KOPT-K1 (cell line): ENCODE results near the gene RABEP1.

ENCODE experiments used
- H3K27ac ChIP-seq: fragments of 200-600 bp; sonication (generic); 2 replicates; pipeline ENCODE4 v1.5.1; 2016; ENCODE audit warnings: antibody characterized with exemption, mild to moderate bottlenecking, low read depth, low read length; ENCODE audit not compliant: poor library complexity, severe bottlenecking
- H3K36me3 ChIP-seq: fragments of 200-600 bp; sonication (generic); 2 replicates; pipeline ENCODE4 v1.5.1; 2017; ENCODE audit warnings: antibody characterized with exemption, mild to moderate bottlenecking, low read length, moderate library complexity; ENCODE audit not compliant: insufficient read depth
- H3K9me3 ChIP-seq: fragments of 200-600 bp; sonication (generic); 2 replicates; pipeline ENCODE4 v1.5.1; 2017; ENCODE audit warnings: antibody characterized with exemption, low read length, mild to moderate bottlenecking; ENCODE audit not compliant: insufficient read depth, poor library complexity, severe bottlenecking

The RABEP1 gene

GRCh38 chr17:5309851-5310250 lies 27.8 kb downstream of the RABEP1 start:
- Histone ChIP-seq H3K36me3 (peaks cover 63% of the 10 kb centered on the region), H3K27ac (no peak overlapping the region), H3K9me3 (no peaks in the 10 kb centered on the region)

GRCh38 chr17:5325851-5326250 lies 43.8 kb downstream of the RABEP1 start:
- H3K36me3 ChIP-seq, result peaks cover 28% of the 10 kb centered on the region; the same call in 1 of the 2 replicates
- peaks cover 17% of the 10 kb centered on the region for H3K9me3 ChIP-seq
- H3K27ac ChIP-seq, result no peak overlapping the region

DNA sequence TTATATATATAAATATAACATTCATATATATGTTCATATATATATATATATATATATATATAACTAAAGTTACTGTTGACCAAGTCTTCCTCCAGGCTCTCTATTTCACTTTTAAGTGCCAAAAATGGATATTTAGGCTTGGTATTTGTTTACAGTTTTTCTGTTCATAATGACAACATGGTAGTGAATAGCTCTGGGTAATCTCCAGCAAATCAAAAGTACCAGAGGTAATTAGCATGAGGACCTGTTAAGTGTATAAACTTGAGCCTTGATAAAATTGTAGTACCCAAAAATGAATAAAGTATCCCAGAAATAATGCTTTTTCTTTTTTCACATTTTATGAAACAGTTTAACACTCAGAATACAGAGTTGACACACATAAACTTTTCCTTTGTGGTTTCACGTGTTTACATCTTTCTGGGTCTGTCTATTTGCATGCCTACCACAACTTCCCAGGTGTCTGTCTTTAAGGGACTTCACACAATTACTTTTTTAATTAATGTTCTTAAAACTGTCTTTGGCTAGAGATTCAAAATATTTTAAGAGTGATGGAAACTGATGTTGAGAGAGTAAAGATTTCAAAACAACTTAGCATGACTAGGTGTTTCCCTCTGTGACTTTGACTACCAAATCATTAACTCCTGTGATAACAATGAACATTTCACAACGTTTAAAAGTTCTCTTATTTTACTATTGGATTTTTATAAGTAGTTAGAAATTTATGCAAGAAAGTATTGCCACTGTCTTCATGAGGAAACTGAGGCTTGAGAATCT lies 47.9 kb downstream of the RABEP1 start:
- Histone ChIP-seq H3K36me3 (peaks cover 37% of the 10 kb centered on the region), H3K9me3 (no peaks in the 10 kb centered on the region), H3K27ac (peak overlapping the region; percentile 46)

DNA sequence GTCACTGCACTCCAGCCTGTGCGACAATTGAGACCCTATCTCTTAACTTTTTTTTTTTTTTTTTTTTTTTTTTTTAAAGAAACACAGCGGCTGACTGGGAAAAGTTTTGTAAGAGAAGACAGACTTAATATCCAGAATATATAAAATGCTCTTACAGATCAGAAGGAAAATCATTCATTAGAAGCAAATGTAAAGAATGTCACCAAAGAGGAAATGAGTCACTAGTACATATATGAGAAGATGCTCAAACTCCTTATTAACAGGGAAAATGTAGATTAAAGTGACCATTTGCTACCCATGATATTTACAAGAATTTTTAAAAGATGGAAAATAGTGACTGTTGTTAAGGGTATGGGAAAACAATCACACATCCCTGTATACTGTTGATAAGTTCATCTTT lies 48.9 kb downstream of the RABEP1 start:
- Histone ChIP-seq H3K27ac (no peak overlapping the region), H3K36me3 (peaks cover 47% of the 10 kb centered on the region), H3K9me3 (no peaks in the 10 kb centered on the region)

DNA sequence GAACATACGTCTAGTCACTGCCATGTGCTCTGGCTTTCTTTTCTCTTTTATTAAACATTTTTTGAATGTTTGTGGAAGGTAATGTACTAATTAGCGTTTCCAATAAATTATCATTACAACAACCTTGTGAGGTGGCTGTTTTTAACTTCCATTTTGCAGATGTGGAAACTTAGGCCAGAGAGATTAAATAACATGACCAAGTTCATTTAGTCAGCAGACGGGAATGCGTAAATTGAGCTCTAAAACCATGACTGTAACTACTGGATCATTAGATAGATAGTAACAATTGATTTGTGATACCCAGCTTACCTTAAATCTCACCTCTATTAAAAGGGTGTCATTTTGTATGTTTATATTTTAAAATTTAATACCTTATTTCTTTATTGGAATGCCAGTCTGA lies 49.4 kb downstream of the RABEP1 start:
- H3K36me3 ChIP-seq, result peaks cover 52% of the 10 kb centered on the region
- H3K9me3 ChIP-seq, result no peaks in the 10 kb centered on the region
- H3K27ac ChIP-seq, result no peak overlapping the region

DNA sequence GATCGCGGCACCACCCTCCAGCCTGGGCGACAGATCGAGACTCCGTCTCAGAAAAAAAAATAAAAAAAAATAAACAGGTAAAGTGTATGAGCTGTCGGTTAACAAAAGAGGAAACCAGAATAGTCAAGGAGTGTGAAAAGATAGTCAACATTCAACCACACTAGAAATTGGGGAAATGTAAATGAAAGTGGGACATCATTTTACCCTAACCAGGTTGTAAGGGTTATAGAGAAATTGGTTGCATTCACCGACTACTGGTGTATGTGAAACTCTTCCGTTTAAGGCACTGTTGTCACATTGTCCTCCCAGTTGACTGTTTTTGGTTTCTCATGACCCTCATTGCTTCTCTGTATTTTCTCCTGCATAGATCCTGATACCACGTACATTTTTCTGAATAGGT lies 62.8 kb downstream of the RABEP1 start:
- peaks cover 74% of the 10 kb centered on the region for H3K36me3 ChIP-seq

GRCh38 chr17:5352681-5353289 lies 70.7 kb downstream of the RABEP1 start:
- Histone ChIP-seq H3K27ac (no peak overlapping the region), H3K36me3 (peaks cover 100% of the 10 kb centered on the region), H3K9me3 (no peaks in the 10 kb centered on the region)

More for the DNA sequence above, 62.8 kb downstream of the RABEP1 start:
- Histone ChIP-seq H3K9me3 (no peaks in the 10 kb centered on the region), H3K27ac (no peak overlapping the region)

DNA sequence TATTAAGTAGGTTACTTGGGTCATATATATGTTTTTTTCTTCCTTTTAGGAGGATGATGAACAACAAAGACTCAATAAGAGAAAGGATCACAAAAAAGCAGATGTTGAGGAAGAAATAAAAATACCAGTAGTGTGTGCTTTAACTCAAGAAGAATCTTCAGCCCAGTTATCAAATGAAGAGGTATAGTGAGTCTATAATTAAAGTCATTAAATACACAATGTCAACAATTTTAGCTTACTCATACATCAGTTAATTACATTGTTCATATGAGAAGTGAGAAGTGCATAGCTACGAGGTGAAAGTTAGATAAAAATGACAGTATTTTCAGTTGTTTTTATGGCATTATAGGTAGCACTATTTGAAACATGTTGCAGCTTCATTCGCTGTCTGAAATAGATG lies 72.2 kb downstream of the RABEP1 start:
- H3K27ac ChIP-seq, result no peak overlapping the region
- H3K36me3 ChIP-seq, result peaks cover 100% of the 10 kb centered on the region
- H3K9me3 ChIP-seq, result no peaks in the 10 kb centered on the region

GRCh38 chr17:5354886-5355415 lies 72.9 kb downstream of the RABEP1 start:
- no peaks in the 10 kb centered on the region for H3K9me3 ChIP-seq
- peaks cover 100% of the 10 kb centered on the region for H3K36me3 ChIP-seq
- no peak overlapping the region for H3K27ac ChIP-seq

DNA sequence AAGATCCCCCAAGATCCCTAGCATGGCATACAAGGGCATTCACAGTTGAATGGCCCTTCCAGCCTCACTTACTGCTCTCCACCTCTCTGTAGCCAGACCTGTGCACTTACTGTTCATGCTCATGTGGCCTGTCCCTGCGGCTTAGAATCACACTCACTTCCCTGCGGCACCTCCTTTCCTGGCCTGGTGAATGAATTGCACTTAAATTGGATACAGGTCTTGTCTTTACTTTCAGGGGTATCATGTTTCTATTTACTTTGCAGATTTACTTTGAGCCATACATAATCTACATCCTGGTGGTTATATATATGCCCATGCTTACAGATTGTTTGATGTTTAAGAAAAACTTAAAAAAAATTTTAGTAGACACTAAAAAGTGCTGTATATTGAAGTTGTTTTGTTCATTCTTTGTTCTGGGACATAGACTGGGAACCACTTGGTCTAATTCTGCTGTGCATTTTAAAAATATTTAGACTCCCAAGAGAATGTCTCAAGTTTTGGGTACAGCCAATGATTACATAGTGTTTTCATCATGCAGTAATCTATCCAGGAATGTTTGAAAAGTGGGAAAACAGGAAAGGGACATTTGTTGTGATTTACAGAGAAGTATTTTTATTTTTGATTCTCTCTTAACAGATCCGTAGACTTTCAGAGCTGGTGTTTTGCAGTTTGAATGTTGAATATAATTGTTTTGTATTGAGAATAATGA lies 73.5 kb downstream of the RABEP1 start:
- no peak overlapping the region for H3K27ac ChIP-seq

DNA sequence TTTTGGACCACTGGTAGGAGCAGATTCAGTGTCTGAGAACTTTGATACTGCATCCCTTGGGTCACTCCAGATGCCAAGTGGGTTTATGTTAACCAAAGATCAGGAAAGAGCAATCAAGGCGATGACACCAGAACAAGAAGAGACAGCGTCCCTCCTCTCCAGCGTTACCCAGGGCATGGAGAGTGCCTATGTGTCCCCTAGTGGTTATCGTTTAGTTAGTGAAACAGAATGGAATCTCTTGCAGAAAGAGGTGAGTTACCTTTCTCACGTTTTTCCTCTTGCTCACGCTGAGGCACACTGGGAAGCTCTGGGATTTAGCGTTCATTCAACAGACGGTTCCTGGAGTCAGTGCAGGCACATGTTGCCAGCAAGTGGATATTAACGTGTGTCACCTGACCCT lies 79.3 kb downstream of the RABEP1 start:
- Histone ChIP-seq H3K27ac (no peak overlapping the region), H3K9me3 (no peaks in the 10 kb centered on the region), H3K36me3 (peaks cover 99% of the 10 kb centered on the region)

More for the DNA sequence above, 73.5 kb downstream of the RABEP1 start:
- H3K36me3 ChIP-seq, result peaks cover 100% of the 10 kb centered on the region
- no peaks in the 10 kb centered on the region for H3K9me3 ChIP-seq

DNA sequence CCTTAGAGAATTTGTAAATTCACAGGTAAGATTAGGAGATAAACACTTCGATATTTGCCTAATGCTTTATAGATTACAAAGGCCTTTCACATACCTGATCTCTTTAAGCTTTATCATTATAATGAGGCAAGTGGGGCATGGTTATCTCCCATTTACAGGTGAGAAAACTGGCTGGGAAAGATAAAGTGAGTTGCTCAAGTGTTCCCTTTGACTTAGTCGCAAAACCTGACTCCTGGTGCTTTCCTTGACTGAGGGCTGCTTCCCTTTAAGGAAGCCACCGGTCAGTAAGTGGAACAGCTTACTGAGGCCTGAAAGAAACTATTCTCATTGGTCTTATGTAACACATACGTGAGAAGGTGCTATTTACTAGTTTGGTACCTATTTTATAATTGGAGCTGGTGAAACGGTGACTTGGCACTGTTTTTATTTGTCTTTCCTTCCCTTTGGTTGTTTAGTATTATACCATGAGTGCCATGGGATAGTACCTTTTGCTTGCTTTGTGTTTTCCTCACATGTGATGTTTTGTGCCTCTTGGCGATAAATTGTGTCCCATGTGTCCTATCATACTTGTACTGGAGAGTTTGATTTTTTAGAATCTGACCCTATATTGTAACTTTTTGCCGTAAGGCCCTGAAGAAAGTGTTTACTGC lies 80.2 kb downstream of the RABEP1 start:
- Histone ChIP-seq H3K9me3 (no peaks in the 10 kb centered on the region), H3K36me3 (peaks cover 99% of the 10 kb centered on the region), H3K27ac (no peak overlapping the region)

GRCh38 chr17:5364156-5364555 lies 82.1 kb downstream of the RABEP1 start:
- H3K27ac ChIP-seq, result no peak overlapping the region
- H3K9me3 ChIP-seq, result no peaks in the 10 kb centered on the region
- H3K36me3 ChIP-seq, result peaks cover 95% of the 10 kb centered on the region

- H3K9me3 ChIP-seq, result no peaks in the 10 kb centered on the region
- H3K36me3 ChIP-seq, result peaks cover 95% of the 10 kb centered on the region
- H3K27ac ChIP-seq, result no peak overlapping the region
Measured at GRCh38 chr17:5364696-5365095, 82.6 kb downstream of the RABEP1 start.

GRCh38 chr17:5365831-5366230 lies 83.7 kb downstream of the RABEP1 start:
- Histone ChIP-seq H3K9me3 (no peaks in the 10 kb centered on the region), H3K36me3 (peaks cover 95% of the 10 kb centered on the region), H3K27ac (no peak overlapping the region)
